K562 (cell line): ENCODE results near the gene LIN28A.

ENCODE experiments used
- BRF2 ChIP-seq: IDR thresholded peaks from 3 replicates; pipeline ENCODE4 v1.6.1; 2011; ENCODE audit warnings: borderline replicate concordance, mild to moderate bottlenecking; ENCODE audit not compliant: insufficient read length, insufficient read depth
- CEBPB ChIP-seq: fragments of 450-650 bp; IDR thresholded peaks from 2 replicates; pipeline ENCODE4 v1.6.1; 2016; ENCODE audit warnings: missing genetic modification characterization, missing compliant biosample characterization
- CTCF ChIP-seq, 3 experiments: IDR thresholded peaks in 2 of 3; conservative IDR thresholded peaks in 1 of 3; 2 replicates each; pipeline ENCODE4 v1.5.1; 2011 to 2012; ENCODE audit warnings: low read length in 3 of 3, mild to moderate bottlenecking in 3 of 3, control low read depth in 2 of 3, improper control_type of control experiment in 1 of 3, inconsistent platforms in 1 of 3, low read depth in 1 of 3, mixed read lengths in 1 of 3, moderate library complexity in 1 of 3; ENCODE audit not compliant: insufficient read depth in 2 of 3
- E2F5 ChIP-seq: sonication (generic); formaldehyde crosslinking; IDR thresholded peaks from 2 replicates; pipeline ENCODE4 v1.8.0; 2022; ENCODE audit warnings: mild to moderate bottlenecking, missing genetic modification reagents
- HIVEP1 ChIP-seq: fragments of 250-450 bp; sonication (Bioruptor Pico); IDR thresholded peaks from 2 replicates; pipeline ENCODE4 v1.4.0; 2020; ENCODE audit warnings: mild to moderate bottlenecking
- POLR2A ChIP-seq: fragments of 450-650 bp; conservative IDR thresholded peaks from 2 replicates; pipeline ENCODE4 v1.6.1; 2016
- RAD21 ChIP-seq, 2 experiments: fragments of 250-450 bp in 1 of 2; fragments of 450-650 bp in 1 of 2; sonication (Bioruptor Pico) in 1 of 2; formaldehyde crosslinking in 1 of 2; IDR thresholded peaks in 1 of 2; conservative IDR thresholded peaks in 1 of 2; 2 replicates each; pipeline versions ENCODE4 v1.4.0 to v1.8.0; 2020 to 2022; ENCODE audit warnings: mild to moderate bottlenecking in 2 of 2, moderate library complexity in 1 of 2
- SP1 ChIP-seq: sonication (generic); formaldehyde crosslinking; IDR thresholded peaks from 2 replicates; pipeline ENCODE4 v1.8.1; 2022; ENCODE audit warnings: mild to moderate bottlenecking, missing genetic modification reagents
- ZFX ChIP-seq: sonication (generic); formaldehyde crosslinking; IDR thresholded peaks from 2 replicates; pipeline ENCODE4 v1.8.0; 2022; ENCODE audit warnings: mild to moderate bottlenecking, missing genetic modification reagents, moderate library complexity
- ZNF134 ChIP-seq: fragments of 250-450 bp; sonication (Bioruptor Pico); conservative IDR thresholded peaks from 2 replicates; pipeline ENCODE4 v1.4.0; 2020
- ZNF184 ChIP-seq: sonication (generic); formaldehyde crosslinking; IDR thresholded peaks from 2 replicates; pipeline ENCODE4 v1.5.0; 2020; ENCODE audit warnings: missing genetic modification reagents
- TF ChIP-seq, protein P1 (sequence below): fragments of 450-650 bp; IDR thresholded peaks from 2 replicates; pipeline ENCODE4 v1.6.1; 2016; ENCODE audit warnings: mild to moderate bottlenecking

DNA sequence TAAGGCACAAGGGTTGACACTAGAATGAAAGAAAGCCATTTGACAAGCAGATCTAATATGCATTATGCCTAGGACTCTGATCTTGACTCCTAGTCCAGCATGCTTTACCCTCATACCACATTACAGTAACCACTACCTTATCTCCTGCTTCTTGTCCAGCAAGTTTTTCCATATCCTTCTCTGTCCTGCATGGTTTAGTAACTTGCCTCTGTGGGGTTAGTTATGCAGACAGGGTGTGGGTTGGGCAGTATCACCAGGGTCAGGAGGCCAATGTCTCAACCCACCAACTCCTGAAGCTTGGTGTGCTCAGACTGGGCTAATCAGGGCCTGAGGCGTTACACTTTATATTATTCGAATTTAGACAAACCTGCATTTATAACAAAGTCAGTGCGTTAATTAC, 40.3 kb downstream of the LIN28A start:
- TF ChIP-seq HIVEP1 (CRISPR knock-in tag): no peak
- no peak for TF ChIP-seq SP1 (CRISPR knock-in tag)
- no peak for TF ChIP-seq ZFX (CRISPR knock-in tag)
- no peak for TF ChIP-seq E2F5 (CRISPR knock-in tag)
- TF ChIP-seq BRF2: no peak
- TF ChIP-seq RAD21 (CRISPR knock-in tag; conservative IDR thresholded peaks at IDR 0.05 in 1 of 2, IDR thresholded peaks at IDR 0.05 in 1 of 2): no peak
- no peak for TF ChIP-seq CTCF (IDR thresholded peaks at IDR 0.05 in 2 of 3, conservative IDR thresholded peaks at IDR 0.05 in 1 of 3; ENCODE audit: insufficient read depth in 2 of 3, low read depth in 1 of 3, low read length in 3 of 3)
- no peak for TF ChIP-seq ZNF184 (CRISPR knock-in tag)
- TF ChIP-seq CEBPB: no peak
- TF ChIP-seq, protein P1, sequence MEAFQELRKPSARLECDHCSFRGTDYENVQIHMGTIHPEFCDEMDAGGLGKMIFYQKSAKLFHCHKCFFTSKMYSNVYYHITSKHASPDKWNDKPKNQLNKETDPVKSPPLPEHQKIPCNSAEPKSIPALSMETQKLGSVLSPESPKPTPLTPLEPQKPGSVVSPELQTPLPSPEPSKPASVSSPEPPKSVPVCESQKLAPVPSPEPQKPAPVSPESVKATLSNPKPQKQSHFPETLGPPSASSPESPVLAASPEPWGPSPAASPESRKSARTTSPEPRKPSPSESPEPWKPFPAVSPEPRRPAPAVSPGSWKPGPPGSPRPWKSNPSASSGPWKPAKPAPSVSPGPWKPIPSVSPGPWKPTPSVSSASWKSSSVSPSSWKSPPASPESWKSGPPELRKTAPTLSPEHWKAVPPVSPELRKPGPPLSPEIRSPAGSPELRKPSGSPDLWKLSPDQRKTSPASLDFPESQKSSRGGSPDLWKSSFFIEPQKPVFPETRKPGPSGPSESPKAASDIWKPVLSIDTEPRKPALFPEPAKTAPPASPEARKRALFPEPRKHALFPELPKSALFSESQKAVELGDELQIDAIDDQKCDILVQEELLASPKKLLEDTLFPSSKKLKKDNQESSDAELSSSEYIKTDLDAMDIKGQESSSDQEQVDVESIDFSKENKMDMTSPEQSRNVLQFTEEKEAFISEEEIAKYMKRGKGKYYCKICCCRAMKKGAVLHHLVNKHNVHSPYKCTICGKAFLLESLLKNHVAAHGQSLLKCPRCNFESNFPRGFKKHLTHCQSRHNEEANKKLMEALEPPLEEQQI: no peak
- no peak for TF ChIP-seq ZNF134 (CRISPR knock-in tag)
- no peak for TF ChIP-seq POLR2A
